ENCODE results near the gene RBM45.

Gene RBM45

DNA sequence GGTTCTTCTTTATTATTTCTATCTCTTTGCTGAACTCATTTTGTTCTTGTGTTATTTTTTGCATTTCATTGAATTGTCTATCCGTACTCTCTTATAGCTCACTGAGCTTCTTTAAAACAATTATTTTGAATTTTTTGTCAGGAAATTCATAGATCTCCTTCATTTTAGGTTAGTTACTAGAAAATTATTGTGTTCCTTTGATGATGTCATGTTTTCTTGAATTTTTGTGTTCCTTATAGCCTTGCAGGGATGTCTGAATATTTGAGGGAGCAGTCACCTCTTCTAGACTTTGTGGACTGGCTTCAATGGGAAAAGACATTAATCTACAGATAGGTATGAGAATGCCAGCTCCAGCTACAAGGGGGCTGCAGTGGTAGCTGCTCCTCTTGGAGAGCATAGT, 61.4 kb downstream of the RBM45 start:
- H3K4me1 ChIP-seq (ENCODE audit: control insufficient read depth in 1 of 2, insufficient read depth in 2 of 2, low read length in 2 of 2) = no peaks in the 10 kb centered on the region
- H3K27ac ChIP-seq (ENCODE audit: low read length) = no peak overlapping the region
- H3K9me3 ChIP-seq (ENCODE audit: control insufficient read depth in 1 of 2, low read length in 2 of 2) = peaks cover 0 to 2% of the 10 kb centered on the region in 2 donors
- no peak overlapping the region for H3K4me3 ChIP-seq (ENCODE audit: low read depth in 1 of 2, low read length in 2 of 2)
- no peaks in the 10 kb centered on the region for H3K27me3 ChIP-seq (ENCODE audit: low read depth, low read length)
- H3K36me3 ChIP-seq (ENCODE audit: control insufficient read depth in 1 of 2, insufficient read depth in 2 of 2, low read length in 2 of 2) = no peaks in the 10 kb centered on the region

DNA sequence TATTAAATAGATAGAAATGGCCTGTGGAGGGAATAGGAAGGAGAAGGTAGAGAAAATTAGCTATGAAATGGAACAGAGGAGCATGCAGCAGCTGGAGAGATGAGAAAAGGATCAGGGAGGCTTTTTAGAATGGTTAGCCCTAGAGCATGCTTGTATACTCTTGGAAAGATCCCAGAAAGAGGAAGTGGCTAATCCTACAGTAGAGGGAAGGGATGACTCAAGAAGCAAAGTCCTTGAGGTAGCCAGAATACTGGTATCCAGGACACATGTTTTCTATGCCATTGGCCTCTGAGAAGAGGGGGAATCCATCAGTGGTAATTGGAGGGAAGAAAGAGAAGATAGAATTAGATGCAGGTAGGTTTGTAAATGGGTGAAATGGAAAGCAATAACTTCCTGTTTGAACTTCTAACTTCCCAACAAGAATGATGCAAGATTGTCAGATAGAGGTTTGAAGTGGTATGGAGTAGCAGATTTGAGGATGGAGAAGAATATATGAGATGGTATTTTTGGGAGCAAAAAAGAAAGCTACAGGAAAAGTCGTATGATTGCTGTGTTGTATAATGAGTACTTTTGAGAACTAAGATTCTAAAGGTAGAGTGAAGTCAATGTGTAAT, 64.9 kb downstream of the RBM45 start:
- Histone ChIP-seq H3K4me3 (ENCODE audit: low read depth in 1 of 2, low read length in 2 of 2) (no peak overlapping the region), H3K36me3 (ENCODE audit: control insufficient read depth in 1 of 2, insufficient read depth in 2 of 2, low read length in 2 of 2) (no peaks in the 10 kb centered on the region), H3K27ac (ENCODE audit: low read length) (no peak overlapping the region), H3K9me3 (ENCODE audit: control insufficient read depth in 1 of 2, low read length in 2 of 2) (no peaks in the 10 kb centered on the region), H3K27me3 (ENCODE audit: low read depth, low read length) (no peaks in the 10 kb centered on the region), H3K4me1 (ENCODE audit: control insufficient read depth in 1 of 2, insufficient read depth in 2 of 2, low read length in 2 of 2) (no peaks in the 10 kb centered on the region)

Data from muscle layer of duodenum (tissue), 2 donors.